Bronchial epithelial cell (primary cell): Measurements from ENCODE around the gene POU2F2. TPM values are rescaled to one million over a fixed set of nuclear protein-coding genes. Genes with fewer than 3 reads are reported as not detected.

Experiments used
- DNase-seq: peaks from one replicate; pipeline ENCODE4 v3.0.0-alpha.2; 2010; ENCODE audit warnings: low read depth
- FAIRE-seq: peaks from 2 replicates; lab custom pipeline; 2011; peaks lifted over from hg19 to GRCh38; lab: Jason Lieb, UNC
- H3K27me3 ChIP-seq: 2 replicates; pipeline ENCODE4 v1.5.1; 2011; ENCODE audit warnings: low read length; ENCODE audit not compliant: control insufficient read depth, insufficient read depth
- H3K36me3 ChIP-seq: 2 replicates; pipeline ENCODE4 v1.5.1; 2011; ENCODE audit warnings: low read length; ENCODE audit not compliant: control insufficient read depth, insufficient read depth
- H3K4me3 ChIP-seq: 2 replicates; pipeline ENCODE4 v1.5.1; 2011; ENCODE audit warnings: mild to moderate bottlenecking, low read depth, low read length, control low read depth
- total RNA-seq: library from RNA; depleted of rRNA; stranded (reverse); fragments of >200 nt; gene quantifications from 2 replicates; pipeline ENCODE4 v1.2.1, GENCODE V29; 2014
- TF ChIP-seq, protein P1 (sequence below): IDR thresholded peaks from 2 replicates; pipeline ENCODE4 v1.5.1; 2011; ENCODE audit warnings: mild to moderate bottlenecking, moderate library complexity, low read length, control low read depth, inconsistent platforms; ENCODE audit not compliant: insufficient read depth, severe bottlenecking

The POU2F2 gene
- total RNA-seq, 1 donor from 2014 or later, result 0.53 TPM

DNA sequence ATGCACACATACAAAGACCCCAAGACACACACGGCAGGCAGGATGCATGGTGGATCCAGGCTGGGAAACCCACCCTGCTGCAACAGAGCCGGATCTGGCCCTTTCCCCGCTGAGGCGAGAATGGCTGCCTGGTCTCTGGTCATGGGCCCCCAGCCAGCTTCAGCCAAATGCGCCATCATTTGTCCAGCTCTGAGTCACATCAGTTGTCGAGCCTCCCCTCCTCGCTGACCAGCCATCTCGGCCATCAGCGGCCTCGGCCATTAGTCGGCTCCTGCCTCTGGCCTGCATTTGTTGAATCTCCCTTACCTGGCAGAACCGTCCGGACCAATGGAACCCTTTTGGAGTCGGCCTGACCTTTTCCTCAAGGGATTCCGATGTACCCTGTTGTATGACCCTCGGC is 38.5 kb upstream of the POU2F2 start:
- Histone ChIP-seq H3K4me3 (no peak overlapping the region), H3K36me3 (no peaks in the 10 kb centered on the region), H3K27me3 (peaks cover 7% of the 10 kb centered on the region)
- TF ChIP-seq, protein P1, sequence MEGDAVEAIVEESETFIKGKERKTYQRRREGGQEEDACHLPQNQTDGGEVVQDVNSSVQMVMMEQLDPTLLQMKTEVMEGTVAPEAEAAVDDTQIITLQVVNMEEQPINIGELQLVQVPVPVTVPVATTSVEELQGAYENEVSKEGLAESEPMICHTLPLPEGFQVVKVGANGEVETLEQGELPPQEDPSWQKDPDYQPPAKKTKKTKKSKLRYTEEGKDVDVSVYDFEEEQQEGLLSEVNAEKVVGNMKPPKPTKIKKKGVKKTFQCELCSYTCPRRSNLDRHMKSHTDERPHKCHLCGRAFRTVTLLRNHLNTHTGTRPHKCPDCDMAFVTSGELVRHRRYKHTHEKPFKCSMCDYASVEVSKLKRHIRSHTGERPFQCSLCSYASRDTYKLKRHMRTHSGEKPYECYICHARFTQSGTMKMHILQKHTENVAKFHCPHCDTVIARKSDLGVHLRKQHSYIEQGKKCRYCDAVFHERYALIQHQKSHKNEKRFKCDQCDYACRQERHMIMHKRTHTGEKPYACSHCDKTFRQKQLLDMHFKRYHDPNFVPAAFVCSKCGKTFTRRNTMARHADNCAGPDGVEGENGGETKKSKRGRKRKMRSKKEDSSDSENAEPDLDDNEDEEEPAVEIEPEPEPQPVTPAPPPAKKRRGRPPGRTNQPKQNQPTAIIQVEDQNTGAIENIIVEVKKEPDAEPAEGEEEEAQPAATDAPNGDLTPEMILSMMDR, result no peak
- FAIRE-seq (peak; percentile 92), DNase-seq (no peak)

DNA sequence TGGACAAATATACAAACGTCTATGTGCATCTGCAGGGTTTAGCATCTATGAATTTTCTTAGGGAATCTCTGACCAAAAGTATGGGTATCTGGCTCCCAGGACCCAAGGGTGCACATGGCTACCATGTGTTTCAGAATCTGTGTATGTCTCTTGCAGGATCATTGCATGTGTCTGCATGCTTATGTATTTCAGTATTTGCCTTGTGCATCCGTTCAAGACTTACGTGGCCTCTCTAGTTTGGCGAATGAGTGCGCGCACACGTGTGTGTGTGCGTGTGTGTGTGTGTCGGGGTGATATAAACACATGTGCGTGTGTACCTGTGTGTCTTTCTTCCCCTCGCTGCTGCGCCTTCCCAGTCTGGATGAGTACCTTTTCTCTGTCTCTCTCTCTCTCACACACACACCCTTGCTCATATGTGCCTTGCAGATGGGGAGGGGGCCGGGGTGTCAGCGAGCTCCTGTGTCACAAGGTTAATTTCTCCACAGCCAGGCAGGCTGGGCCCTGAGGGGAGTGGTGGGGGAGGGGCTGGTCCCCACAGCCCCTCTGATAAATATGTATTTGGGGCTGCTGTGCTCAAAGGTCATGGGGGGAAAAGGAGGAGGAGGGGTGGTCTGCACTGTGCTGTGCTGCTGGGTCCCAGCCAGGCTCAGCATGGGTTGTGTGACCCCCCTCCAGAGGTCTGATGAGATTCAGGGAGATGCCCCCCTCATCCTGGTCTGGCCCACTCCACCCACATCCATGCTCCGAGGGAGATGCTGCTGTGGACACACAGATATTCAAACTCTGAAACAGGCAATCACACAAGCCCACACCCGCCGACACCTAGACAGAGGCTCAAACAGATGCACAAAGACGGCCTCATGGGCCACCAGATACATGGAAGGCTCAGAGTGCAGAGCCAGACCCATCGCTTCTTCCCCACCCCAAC is 37.5 kb upstream of the POU2F2 start:
- DNase-seq (no peak), FAIRE-seq (no peak)
- peaks cover 4% of the 10 kb centered on the region for H3K27me3 ChIP-seq
- TF ChIP-seq, protein P1, result no peak
- no peak overlapping the region for H3K4me3 ChIP-seq
- H3K36me3 ChIP-seq, result no peaks in the 10 kb centered on the region

DNA sequence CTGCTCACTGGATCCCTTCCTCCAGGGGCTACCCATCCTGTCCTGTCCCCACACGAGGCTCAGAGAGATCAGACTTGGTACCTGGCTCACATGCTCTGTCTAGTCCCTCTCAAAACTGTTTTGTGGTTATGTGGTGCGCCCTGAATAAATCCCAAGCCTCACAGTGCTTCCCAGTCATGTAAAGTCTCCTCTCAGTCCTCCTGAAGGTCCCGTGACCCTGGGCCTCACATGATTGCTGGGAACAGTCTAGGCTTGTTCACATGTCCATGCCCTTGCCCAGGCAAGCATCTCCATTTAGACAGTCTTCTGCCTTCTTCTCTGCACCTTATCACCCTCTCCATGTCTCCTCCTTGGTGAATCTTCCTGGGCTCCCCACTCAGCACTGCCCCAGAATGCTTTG is 36.0 kb upstream of the POU2F2 start:
- TF ChIP-seq, protein P1, result no peak
- H3K36me3 ChIP-seq, result no peaks in the 10 kb centered on the region
- FAIRE-seq (no peak), DNase-seq (peak; percentile 25)
- peaks cover 2% of the 10 kb centered on the region for H3K27me3 ChIP-seq
- no peak overlapping the region for H3K4me3 ChIP-seq

DNA sequence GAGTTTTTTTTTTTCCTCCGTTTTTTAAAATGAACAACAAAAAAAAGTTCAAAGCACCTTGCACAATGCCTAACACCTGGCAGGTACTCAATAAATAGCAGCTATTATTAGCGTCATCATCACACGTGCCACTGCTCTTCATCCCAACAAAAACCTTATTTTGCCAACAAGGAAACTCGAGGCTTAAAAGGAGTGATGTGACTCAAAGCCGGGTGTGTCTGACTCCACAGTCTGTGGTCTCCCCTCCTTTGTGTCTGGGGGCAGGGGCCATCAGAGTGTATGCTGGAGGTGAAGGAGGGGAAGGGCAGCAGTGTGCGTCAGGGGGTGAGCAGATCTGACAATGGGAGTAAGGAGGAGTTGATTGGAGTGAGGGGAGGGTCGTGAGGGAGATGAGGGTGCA is 34.1 kb upstream of the POU2F2 start:
- TF ChIP-seq, protein P1, result no peak
- DNase-seq (peak; percentile 18), FAIRE-seq (peak; percentile 50)
- no peak overlapping the region for H3K4me3 ChIP-seq
- peaks cover 7% of the 10 kb centered on the region for H3K27me3 ChIP-seq
- H3K36me3 ChIP-seq, result no peaks in the 10 kb centered on the region

DNA sequence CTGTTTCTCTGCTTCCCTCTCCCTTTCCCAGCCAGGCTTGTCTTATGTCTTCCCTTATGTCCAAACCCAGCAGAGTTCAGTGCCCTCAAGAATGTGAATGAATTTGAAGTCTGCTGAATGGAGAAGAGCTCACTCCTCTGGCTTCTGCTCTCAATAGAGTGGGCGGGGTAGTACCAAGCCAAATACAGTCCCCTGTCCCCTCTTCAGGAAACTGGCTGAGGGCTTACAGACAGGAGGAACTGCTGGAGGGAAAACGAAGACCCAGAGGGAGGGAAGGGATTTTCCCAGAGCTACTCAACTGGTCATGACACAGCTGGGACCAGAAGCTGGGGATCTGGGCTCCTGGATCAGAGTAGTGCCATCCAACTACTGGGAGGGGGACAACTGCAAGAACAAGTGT is 32.9 kb upstream of the POU2F2 start:
- no peaks in the 10 kb centered on the region for H3K36me3 ChIP-seq
- TF ChIP-seq, protein P1, result no peak
- DNase-seq (no peak), FAIRE-seq (no peak)
- no peak overlapping the region for H3K4me3 ChIP-seq
- H3K27me3 ChIP-seq, result peaks cover 11% of the 10 kb centered on the region
